A549 (cell line): ENCODE data around the gene FBLN5. TPM values are rescaled to one million over a fixed set of nuclear protein-coding genes. Genes with fewer than 3 reads are reported as not detected.

Source experiments
- ATAC-seq, 2 experiments: fragments of 200-7000 bp in 1 of 2; fragments of >200 bp in 1 of 2; cut with Nextera tagmentation in 1 of 2; cut with Tn5 transposase in 1 of 2; 3 replicates each; pipeline versions ENCODE4 v1.8.0 to v1.9.1; 2018 to 2020; ENCODE audit warnings: mild to moderate bottlenecking in 1 of 2, moderate library complexity in 1 of 2
- CTCF ChIA-PET: fragments of 300-600 bp; sonication (Branson Sonifier 250); formaldehyde crosslinking; extraction: SDS; loops from one replicate; lab custom pipeline; 2021; ENCODE audit warnings: antibody characterized with exemption, inconsistent platforms; lab: Yijun Ruan, JAX
- POLR2A ChIA-PET: fragments of 350-600 bp; formaldehyde crosslinking; extraction: SDS; loops from one replicate; lab custom pipeline; 2021; ENCODE audit warnings: antibody characterized with exemption, inconsistent platforms; lab: Yijun Ruan, JAX
- DNase-seq, 2 experiments: peaks; one replicate each; pipeline versions ENCODE4 v3.0.0 to v3.0.0-alpha.2; 2011 to 2016; ENCODE audit warnings: low read depth in 1 of 2, low spot score in 1 of 2
- FAIRE-seq: peaks from 2 replicates; lab custom pipeline; 2011; peaks lifted over from hg19 to GRCh38; lab: Jason Lieb, UNC
- H3K27ac ChIP-seq, 2 experiments: fragments of >200 bp; sonication (Bioruptor Twin); formaldehyde crosslinking; 3 replicates each; pipeline ENCODE4 v1.5.1; 2016 to 2017
- H3K4me1 ChIP-seq: fragments of >200 bp; sonication (Bioruptor Twin); formaldehyde crosslinking; 3 replicates; pipeline ENCODE4 v1.6.1; 2016
- H3K4me2 ChIP-seq: fragments of >200 bp; sonication (Bioruptor Twin); formaldehyde crosslinking; 3 replicates; pipeline ENCODE4 v1.6.1; 2016
- H3K4me3 ChIP-seq: fragments of >200 bp; sonication (Bioruptor Twin); formaldehyde crosslinking; 3 replicates; pipeline ENCODE4 v1.5.1; 2016
- H3K9me3 ChIP-seq: fragments of >200 bp; sonication (Bioruptor Twin); formaldehyde crosslinking; 3 replicates; pipeline ENCODE4 v1.6.1; 2016
- ATOH8 ChIP-seq: fragments of 250-450 bp; sonication (Bioruptor Pico); IDR thresholded peaks from 2 replicates; pipeline ENCODE4 v1.5.0; 2020; ENCODE audit warnings: low read depth, mild to moderate bottlenecking, moderate library complexity
- CHD4 ChIP-seq: fragments of 200-600 bp; sonication (generic); IDR thresholded peaks from 2 replicates; pipeline ENCODE4 v1.6.1; 2016; ENCODE audit warnings: antibody characterized with exemption, mild to moderate bottlenecking, borderline replicate concordance
- E2F6 ChIP-seq: IDR thresholded peaks from 2 replicates; pipeline ENCODE4 v1.6.1; 2012; ENCODE audit warnings: low read depth, borderline replicate concordance
- ELK1 ChIP-seq: fragments of 150-350 bp; IDR thresholded peaks from 2 replicates; pipeline ENCODE4 v1.6.1; 2014; ENCODE audit warnings: low read depth, mild to moderate bottlenecking, low read length
- ESRRA ChIP-seq: fragments of 150-350 bp; IDR thresholded peaks from 2 replicates; pipeline ENCODE4 v1.6.1; 2014; ENCODE audit warnings: mild to moderate bottlenecking, low read length, borderline replicate concordance
- FOSB ChIP-seq: fragments of 250-450 bp; sonication (Bioruptor Pico); IDR thresholded peaks from 2 replicates; pipeline ENCODE4 v1.5.0; 2020; ENCODE audit warnings: mild to moderate bottlenecking, moderate library complexity
- HES2 ChIP-seq: fragments of >200 bp; sonication (Bioruptor Twin); formaldehyde crosslinking; IDR thresholded peaks from 2 replicates; pipeline ENCODE4 v1.6.1; 2016
- HMGXB4 ChIP-seq: fragments of 250-450 bp; sonication (Bioruptor Pico); IDR thresholded peaks from 2 replicates; pipeline ENCODE4 v1.5.0; 2021; ENCODE audit warnings: mild to moderate bottlenecking, moderate library complexity, borderline replicate concordance
- MAFK ChIP-seq: fragments of 450-650 bp; IDR thresholded peaks from 2 replicates; pipeline ENCODE4 v1.6.1; 2014; ENCODE audit not compliant: partially characterized antibody
- MAZ ChIP-seq: fragments of 150-350 bp; IDR thresholded peaks from 2 replicates; pipeline ENCODE4 v1.6.1; 2014; ENCODE audit warnings: antibody characterized with exemption, low read depth, low read length, borderline replicate concordance
- MYC ChIP-seq: IDR thresholded peaks from 2 replicates; pipeline ENCODE4 v1.6.1; 2012; ENCODE audit warnings: mild to moderate bottlenecking, inconsistent platforms, low read length, improper control_type of control experiment, borderline replicate concordance
- NPAS2 ChIP-seq: fragments of 250-450 bp; sonication (Bioruptor Pico); IDR thresholded peaks from 2 replicates; pipeline ENCODE4 v1.8.0; 2022; ENCODE audit warnings: mild to moderate bottlenecking, moderate library complexity, borderline replicate concordance
- SREBF2 ChIP-seq: fragments of 450-650 bp; IDR thresholded peaks from 2 replicates; pipeline ENCODE4 v1.6.1; 2014; ENCODE audit warnings: mild to moderate bottlenecking, moderate library complexity
- ZC3H11A ChIP-seq: fragments of 450-650 bp; IDR thresholded peaks from 2 replicates; pipeline ENCODE4 v1.6.1; 2014; ENCODE audit warnings: antibody characterized with exemption, mild to moderate bottlenecking
- ZNF302 ChIP-seq: fragments of 250-450 bp; sonication (Bioruptor Pico); IDR thresholded peaks from 2 replicates; pipeline ENCODE4 v1.9.0; 2021; ENCODE audit warnings: inconsistent platforms, mild to moderate bottlenecking, moderate library complexity
- WGBS: methylation state at CpG from one replicate; pipeline ENCODE4 v1.1.6; 2017; ENCODE audit errors: missing lambda C conversion rate; 5-methylcytosine and 5-hydroxymethylcytosine counted together
- polyA plus RNA-seq, 4 experiments: library from polyadenylated mRNA; depleted of rRNA in 3 of 4; stranded (reverse); fragments of >200 nt; fragmentation: RNase III in 1 of 4; extraction: RNeasy Plus Mini Kit Qiagen cat#74134 plus additional on column Dnase treatment in 1 of 4; gene quantifications; 2 replicates in 3 of 4; 3 replicates in 1 of 4; pipeline ENCODE4 v1.2.3, GENCODE V29; 2011 to 2017

The FBLN5 gene
- polyA plus RNA-seq, 2 of the 4 experiments (the other 2 are of a cell fraction), result 0.88 to 1.3 TPM

GRCh38 chr14:91879196-91879595 lies 68.3 kb downstream of the FBLN5 start:
- Histone ChIP-seq H3K4me2 (no peak overlapping the region), H3K4me3 (no peak overlapping the region), H3K9me3 (no peaks in the 10 kb centered on the region), H3K4me1 (peaks cover 11% of the 10 kb centered on the region; the same call in 1 of the 3 replicates), H3K27ac (no peak overlapping the region)
- WGBS, result 76% methylated on average over 6 of the region's 6 CpGs
- ChIA-PET POLR2A (no interaction called here), CTCF (interaction anchor here (0.8 kb wide), 2 partner anchors 12 to 38 kb away, joined by 3 read pairs; no protein-coding TSS in a partner anchor)
- TF ChIP-seq ATOH8, result no peak
- no peak for TF ChIP-seq SREBF2
- no peak for TF ChIP-seq FOSB (CRISPR knock-in tag)
- no peak for TF ChIP-seq ZC3H11A
- no peak for TF ChIP-seq HMGXB4
- no peak for TF ChIP-seq MAFK
- TF ChIP-seq ESRRA, result no peak
- TF ChIP-seq E2F6, result no peak
- ATAC-seq (no peak), FAIRE-seq (no peak), DNase-seq (no peak)

- no peak for ATAC-seq
- Histone ChIP-seq H3K4me2 (no peak overlapping the region), H3K9me3 (no peaks in the 10 kb centered on the region)
- CTCF ChIA-PET, result no interaction called here
- DNase-seq, result no peak
- TF ChIP-seq MYC (no peak), NPAS2 (CRISPR knock-in tag) (no peak)
- TF ChIP-seq, all 56 proteins: peak for 0
- Histone ChIP-seq H3K4me3 (no peak overlapping the region), H3K27ac (no peak overlapping the region), H3K4me1 (peaks cover 14% of the 10 kb centered on the region)
- FAIRE-seq, result no peak
- POLR2A ChIA-PET, result no interaction called here
- 93% methylated on average over 5 of the region's 5 CpGs for WGBS
Observed at GRCh38 chr14:91878274-91878673, 69.2 kb downstream of the FBLN5 start.

- CTCF ChIA-PET, result no interaction called here
- 78% methylated on average over 13 of the region's 13 CpGs for WGBS
- no peak overlapping the region for H3K27ac ChIP-seq
Observed at GRCh38 chr14:91877376-91877915, 70.0 kb downstream of the FBLN5 start.

More at GRCh38 chr14:91877376-91877915, 70.0 kb downstream of the FBLN5 start:
- ATAC-seq (no peak), DNase-seq (no peak), FAIRE-seq (no peak)
- POLR2A ChIA-PET, result no interaction called here
- no peaks in the 10 kb centered on the region for H3K9me3 ChIP-seq
- H3K4me3 ChIP-seq, result no peak overlapping the region
- H3K4me1 ChIP-seq, result peaks cover 23% of the 10 kb centered on the region
- no peak overlapping the region for H3K4me2 ChIP-seq
- no peak for TF ChIP-seq CHD4
- no peak for TF ChIP-seq ELK1
- no peak for TF ChIP-seq MAZ
- no peak for TF ChIP-seq ZNF302
- TF ChIP-seq HES2, result no peak
